Osteocyte (in vitro differentiated cells): ENCODE results near the gene NSMCE3. TPM values are rescaled to one million over a fixed set of nuclear protein-coding genes. Genes with fewer than 3 reads are reported as not detected.

Experiments used
- DNase-seq: peaks from one replicate; pipeline ENCODE4 v3.0.0; 2021; ENCODE audit warnings: mixed read lengths; ENCODE audit not compliant: unreplicated experiment; ENCODE audit errors: extremely low spot score
- H3K27ac Mint-ChIP-seq: one replicate; pipeline ENCODE4 v1.8.0; 2021; ENCODE audit warnings: mild to moderate bottlenecking, mixed read lengths; ENCODE audit not compliant: unreplicated experiment
- H3K27me3 Mint-ChIP-seq: one replicate; pipeline ENCODE4 v1.8.0; 2021; ENCODE audit warnings: mixed read lengths; ENCODE audit not compliant: unreplicated experiment
- H3K36me3 Mint-ChIP-seq: one replicate; pipeline ENCODE4 v1.8.0; 2021; ENCODE audit warnings: mixed read lengths; ENCODE audit not compliant: unreplicated experiment
- H3K4me1 Mint-ChIP-seq: one replicate; pipeline ENCODE4 v1.8.0; 2021; ENCODE audit warnings: mixed read lengths; ENCODE audit not compliant: unreplicated experiment
- H3K4me3 Mint-ChIP-seq: one replicate; pipeline ENCODE4 v1.8.0; 2021; ENCODE audit warnings: mild to moderate bottlenecking, moderate library complexity, mixed read lengths; ENCODE audit not compliant: unreplicated experiment
- H3K9me3 Mint-ChIP-seq: one replicate; pipeline ENCODE4 v1.8.0; 2021; ENCODE audit warnings: mixed read lengths; ENCODE audit not compliant: unreplicated experiment
- CTCF ChIP-seq: fragments of 200-600 bp; sonication (generic); IDR thresholded peaks from 2 replicates; pipeline ENCODE4 v1.5.0; 2021; ENCODE audit warnings: antibody characterized with exemption, mild to moderate bottlenecking, moderate library complexity
- total RNA-seq: library from RNA; stranded (reverse); gene quantifications from 2 replicates; pipeline ENCODE4 v1.2.1, GENCODE V29; 2021

NSMCE3 gene
- total RNA-seq, 1 donor from 2014 or later = 9.9 TPM

- Mint-ChIP-seq H3K4me1 (peaks cover 27% of the 10 kb centered on the region), H3K36me3 (no peaks in the 10 kb centered on the region), H3K27ac (no peak overlapping the region), H3K9me3 (no peaks in the 10 kb centered on the region), H3K4me3 (no peak overlapping the region), H3K27me3 (no peaks in the 10 kb centered on the region)
- no peak for TF ChIP-seq CTCF
- DNase-seq = no peak
These were observed 2.6 kb upstream of the NSMCE3 start for GRCh38 chr15:29272219-29272618.

GRCh38 chr15:29270976-29271375 lies 1.4 kb upstream of the NSMCE3 start:
- H3K9me3 Mint-ChIP-seq = no peaks in the 10 kb centered on the region
- no peak for DNase-seq
- TF ChIP-seq CTCF = no peak
- no peak overlapping the region for H3K27ac Mint-ChIP-seq
- no peaks in the 10 kb centered on the region for H3K36me3 Mint-ChIP-seq
- peak overlapping the region; percentile 96 for H3K4me3 Mint-ChIP-seq
- H3K27me3 Mint-ChIP-seq = no peaks in the 10 kb centered on the region
- peaks cover 32% of the 10 kb centered on the region for H3K4me1 Mint-ChIP-seq

- Mint-ChIP-seq H3K9me3 (no peaks in the 10 kb centered on the region), H3K4me1 (peaks cover 32% of the 10 kb centered on the region), H3K4me3 (peak overlapping the region; percentile 96), H3K36me3 (no peaks in the 10 kb centered on the region), H3K27ac (peak overlapping the region; percentile 96), H3K27me3 (no peaks in the 10 kb centered on the region)
- no peak for TF ChIP-seq CTCF
- no peak for DNase-seq
These were observed 740 bp upstream of the NSMCE3 start for GRCh38 chr15:29270169-29270955.

GRCh38 chr15:29268706-29269484 lies 727 bp downstream of the NSMCE3 start:
- Mint-ChIP-seq H3K9me3 (no peaks in the 10 kb centered on the region), H3K27me3 (no peaks in the 10 kb centered on the region), H3K36me3 (no peaks in the 10 kb centered on the region), H3K4me3 (peak overlapping the region; percentile 95), H3K27ac (peak overlapping the region; percentile 86), H3K4me1 (peaks cover 32% of the 10 kb centered on the region)
- TF ChIP-seq CTCF = no peak
- DNase-seq = peak; percentile 81

GRCh38 chr15:29266052-29266582 lies 3.5 kb downstream of the NSMCE3 start:
- no peak for TF ChIP-seq CTCF
- Mint-ChIP-seq H3K4me1 (peaks cover 32% of the 10 kb centered on the region), H3K36me3 (no peaks in the 10 kb centered on the region), H3K27ac (no peak overlapping the region), H3K27me3 (no peaks in the 10 kb centered on the region), H3K9me3 (no peaks in the 10 kb centered on the region), H3K4me3 (no peak overlapping the region)
- DNase-seq = no peak
